ENCODE results near the gene FRMD6. TPM values are rescaled to one million over a fixed set of nuclear protein-coding genes. Genes with fewer than 3 reads are reported as not detected.

FRMD6 gene
- total and polyA plus RNA-seq, 4 donors, result 3.2 to 27.2 (median 8.6) TPM

DNA sequence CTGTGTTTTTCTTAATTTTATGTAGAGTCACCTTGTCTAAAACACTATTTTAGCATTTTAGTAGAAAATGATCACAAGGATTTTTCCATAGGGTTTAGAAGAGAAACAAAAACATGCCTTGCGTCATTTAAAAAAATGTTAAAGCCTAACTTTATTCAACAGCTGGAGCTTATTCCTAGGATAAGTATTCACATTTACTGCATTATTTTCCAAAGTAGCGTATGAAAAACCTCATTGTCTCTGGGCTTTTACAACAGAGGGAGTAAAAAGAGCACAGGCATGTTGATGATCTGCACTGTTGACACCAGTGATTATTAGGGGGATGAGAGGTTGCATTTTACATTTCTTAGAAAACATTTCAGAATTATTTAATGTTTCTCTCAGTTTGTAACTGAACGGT lies 66.1 kb downstream of the FRMD6 start:
- TF ChIP-seq, protein P1, sequence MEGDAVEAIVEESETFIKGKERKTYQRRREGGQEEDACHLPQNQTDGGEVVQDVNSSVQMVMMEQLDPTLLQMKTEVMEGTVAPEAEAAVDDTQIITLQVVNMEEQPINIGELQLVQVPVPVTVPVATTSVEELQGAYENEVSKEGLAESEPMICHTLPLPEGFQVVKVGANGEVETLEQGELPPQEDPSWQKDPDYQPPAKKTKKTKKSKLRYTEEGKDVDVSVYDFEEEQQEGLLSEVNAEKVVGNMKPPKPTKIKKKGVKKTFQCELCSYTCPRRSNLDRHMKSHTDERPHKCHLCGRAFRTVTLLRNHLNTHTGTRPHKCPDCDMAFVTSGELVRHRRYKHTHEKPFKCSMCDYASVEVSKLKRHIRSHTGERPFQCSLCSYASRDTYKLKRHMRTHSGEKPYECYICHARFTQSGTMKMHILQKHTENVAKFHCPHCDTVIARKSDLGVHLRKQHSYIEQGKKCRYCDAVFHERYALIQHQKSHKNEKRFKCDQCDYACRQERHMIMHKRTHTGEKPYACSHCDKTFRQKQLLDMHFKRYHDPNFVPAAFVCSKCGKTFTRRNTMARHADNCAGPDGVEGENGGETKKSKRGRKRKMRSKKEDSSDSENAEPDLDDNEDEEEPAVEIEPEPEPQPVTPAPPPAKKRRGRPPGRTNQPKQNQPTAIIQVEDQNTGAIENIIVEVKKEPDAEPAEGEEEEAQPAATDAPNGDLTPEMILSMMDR (IDR thresholded peaks at IDR 0.05; ENCODE audit: control extremely low read depth, extremely low read depth), result no peak
- H3K27me3 ChIP-seq (ENCODE audit: control insufficient read depth in 3 of 3, insufficient read depth in 3 of 3, low read length in 2 of 3), result no peaks in the 10 kb centered on the region
- H3K27ac ChIP-seq (ENCODE audit: low read depth in 1 of 2, low read length in 1 of 2), result no peak overlapping the region
- H3K4me1 ChIP-seq (ENCODE audit: control insufficient read depth in 5 of 5, insufficient read depth in 5 of 5, low read length in 5 of 5), result no peaks in the 10 kb centered on the region
- DNase-seq (no peak), ATAC-seq (ENCODE audit: insufficient read depth, low FRiP score) (no peak)
- peaks cover 14 to 55% (median 21%) of the 10 kb centered on the region in 4 donors for H3K36me3 ChIP-seq (ENCODE audit: control insufficient read depth in 4 of 4, insufficient read depth in 4 of 4, low read length in 4 of 4)
- WGBS, 2 donors, result 93 to 98% methylated on average over 3 of the region's 3 CpGs
- no peak overlapping the region for H3K9ac ChIP-seq (ENCODE audit: insufficient read depth in 1 of 2, low read length in 2 of 2)
- no peak overlapping the region for H3K4me3 ChIP-seq
- no peaks in the 10 kb centered on the region for H3K9me3 ChIP-seq (ENCODE audit: control insufficient read depth in 4 of 4, insufficient read depth in 3 of 4, low read length in 3 of 4)

DNA sequence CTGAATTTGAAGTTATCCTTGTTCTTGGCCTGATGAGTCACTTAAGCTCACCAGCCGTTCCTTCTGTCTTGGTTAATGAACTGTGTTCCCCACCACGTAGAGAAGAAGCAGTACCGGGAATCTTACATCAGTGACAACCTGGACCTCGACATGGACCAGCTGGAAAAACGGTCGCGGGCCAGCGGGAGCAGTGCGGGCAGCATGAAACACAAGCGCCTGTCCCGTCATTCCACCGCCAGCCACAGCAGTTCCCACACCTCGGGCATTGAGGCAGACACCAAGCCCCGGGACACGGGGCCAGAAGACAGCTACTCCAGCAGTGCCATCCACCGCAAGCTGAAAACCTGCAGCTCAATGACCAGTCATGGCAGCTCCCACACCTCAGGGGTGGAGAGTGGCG lies 68.2 kb downstream of the FRMD6 start:
- ATAC-seq (ENCODE audit: insufficient read depth, low FRiP score), result no peak
- H3K36me3 ChIP-seq (ENCODE audit: control insufficient read depth in 4 of 4, insufficient read depth in 4 of 4, low read length in 4 of 4), result peaks cover 14 to 57% (median 30%) of the 10 kb centered on the region in 4 donors
- no peak for DNase-seq
- no peak overlapping the region for H3K4me3 ChIP-seq
- no peaks in the 10 kb centered on the region for H3K9me3 ChIP-seq (ENCODE audit: control insufficient read depth in 4 of 4, insufficient read depth in 3 of 4, low read length in 3 of 4)
- H3K27ac ChIP-seq (ENCODE audit: low read depth in 1 of 2, low read length in 1 of 2), result no peak overlapping the region
- no peaks in the 10 kb centered on the region for H3K4me1 ChIP-seq (ENCODE audit: control insufficient read depth in 5 of 5, insufficient read depth in 5 of 5, low read length in 5 of 5)
- TF ChIP-seq, protein P1 (IDR thresholded peaks at IDR 0.05; ENCODE audit: control extremely low read depth, extremely low read depth), result no peak
- no peaks in the 10 kb centered on the region for H3K27me3 ChIP-seq (ENCODE audit: control insufficient read depth in 3 of 3, insufficient read depth in 3 of 3, low read length in 2 of 3)
- 92 to 93% methylated on average over 17 of the region's 17 CpGs for WGBS, 2 donors
- no peak overlapping the region for H3K9ac ChIP-seq (ENCODE audit: insufficient read depth in 1 of 2, low read length in 2 of 2)

DNA sequence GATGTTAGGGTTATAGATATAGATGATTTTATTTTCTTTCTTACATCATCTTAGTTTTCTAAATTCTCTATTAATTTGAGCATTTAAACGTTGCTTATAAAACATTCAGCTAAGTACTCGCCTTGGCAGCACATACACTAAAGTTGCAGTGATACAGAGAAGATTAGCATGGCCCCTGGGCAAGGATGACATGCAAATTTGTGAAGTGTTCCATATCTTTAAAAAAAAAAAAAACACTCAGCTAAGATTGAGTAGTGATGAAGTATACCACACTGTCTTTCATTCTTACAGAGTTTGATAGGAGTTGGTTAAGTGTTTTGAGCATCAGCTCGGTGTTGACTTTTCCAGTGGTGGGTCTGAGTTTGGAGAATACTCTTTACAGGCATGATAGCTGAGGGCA lies 72.3 kb downstream of the FRMD6 start:
- H3K9ac ChIP-seq (ENCODE audit: insufficient read depth in 1 of 2, low read length in 2 of 2), result no peak overlapping the region
- ATAC-seq (ENCODE audit: insufficient read depth, low FRiP score), result no peak
- WGBS, 2 donors, result 86 to 90% methylated on average over 3 of the region's 3 CpGs
- no peak overlapping the region for H3K27ac ChIP-seq (ENCODE audit: low read depth in 1 of 2, low read length in 1 of 2)
- H3K4me1 ChIP-seq (ENCODE audit: control insufficient read depth in 5 of 5, insufficient read depth in 5 of 5, low read length in 5 of 5), result no peaks in the 10 kb centered on the region
- no peak for DNase-seq
- H3K36me3 ChIP-seq (ENCODE audit: control insufficient read depth in 4 of 4, insufficient read depth in 4 of 4, low read length in 4 of 4), result peaks cover 9 to 51% (median 41%) of the 10 kb centered on the region in 4 donors
- TF ChIP-seq, protein P1 (IDR thresholded peaks at IDR 0.05; ENCODE audit: control extremely low read depth, extremely low read depth), result no peak
- no peak overlapping the region for H3K4me3 ChIP-seq
- H3K27me3 ChIP-seq (ENCODE audit: control insufficient read depth in 3 of 3, insufficient read depth in 3 of 3, low read length in 2 of 3), result no peaks in the 10 kb centered on the region
- no peaks in the 10 kb centered on the region for H3K9me3 ChIP-seq (ENCODE audit: control insufficient read depth in 4 of 4, insufficient read depth in 3 of 4, low read length in 3 of 4)

DNA sequence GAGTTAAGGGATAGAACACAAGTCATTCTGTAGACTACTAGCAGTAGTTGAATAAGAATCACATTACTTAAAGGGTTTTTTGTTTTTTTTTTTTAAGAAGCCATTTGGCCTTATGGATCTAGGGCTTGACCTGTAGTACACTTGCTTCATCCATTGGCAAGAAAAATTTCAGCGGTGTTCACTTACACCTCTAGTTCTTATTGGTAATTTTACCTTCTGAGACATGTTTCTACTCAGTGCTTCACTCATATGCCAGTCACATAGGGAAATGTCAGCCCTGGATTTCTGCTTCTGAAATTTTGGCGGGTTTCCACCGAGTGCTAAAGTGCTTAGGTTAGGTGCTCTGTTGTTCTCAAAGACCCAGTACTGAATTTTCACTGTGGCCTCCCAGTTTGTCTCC lies 72.9 kb downstream of the FRMD6 start:
- H3K27me3 ChIP-seq (ENCODE audit: control insufficient read depth in 3 of 3, insufficient read depth in 3 of 3, low read length in 2 of 3), result no peaks in the 10 kb centered on the region
- ATAC-seq (ENCODE audit: insufficient read depth, low FRiP score) (no peak), DNase-seq (no peak)
- TF ChIP-seq, protein P1 (IDR thresholded peaks at IDR 0.05; ENCODE audit: control extremely low read depth, extremely low read depth), result no peak
- no peak overlapping the region for H3K9ac ChIP-seq (ENCODE audit: insufficient read depth in 1 of 2, low read length in 2 of 2)
- H3K27ac ChIP-seq (ENCODE audit: low read depth in 1 of 2, low read length in 1 of 2), result no peak overlapping the region
- H3K4me3 ChIP-seq, result no peak overlapping the region
- peaks cover 9 to 51% (median 40%) of the 10 kb centered on the region in 4 donors for H3K36me3 ChIP-seq (ENCODE audit: control insufficient read depth in 4 of 4, insufficient read depth in 4 of 4, low read length in 4 of 4)
- no peaks in the 10 kb centered on the region for H3K9me3 ChIP-seq (ENCODE audit: control insufficient read depth in 4 of 4, insufficient read depth in 3 of 4, low read length in 3 of 4)
- no peaks in the 10 kb centered on the region for H3K4me1 ChIP-seq (ENCODE audit: control insufficient read depth in 5 of 5, insufficient read depth in 5 of 5, low read length in 5 of 5)
- 93 to 95% methylated on average over 3 of the region's 3 CpGs for WGBS, 2 donors
